OCI-LY7 (cell line): ENCODE data around the gene DIPK1A. TPM values are rescaled to one million over a fixed set of nuclear protein-coding genes. Genes with fewer than 3 reads are reported as not detected.

Source experiments
- BruUV-seq: library from RNA; stranded (reverse); fragments of 400-500 nt; replicated peaks from 2 replicates; lab custom pipeline; 2021; lab: Mats Ljungman, UMichigan
- CTCF ChIA-PET: fragments of 300-600 bp; sonication (Branson Sonifier 250); formaldehyde crosslinking; loops from one replicate; lab custom pipeline; 2022; ENCODE audit warnings: antibody characterized with exemption; ENCODE audit not compliant: unreplicated experiment; lab: Charles Lee
- POLR2A ChIA-PET: fragments of 300-600 bp; sonication (Branson Sonifier 250); formaldehyde crosslinking; loops from one replicate; lab custom pipeline; 2022; ENCODE audit warnings: antibody characterized with exemption; lab: Charles Lee
- DNase-seq: peaks from one replicate; pipeline ENCODE4 v3.0.0-alpha.2; 2015; ENCODE audit warnings: low spot score
- H2AFZ ChIP-seq: fragments of 200-600 bp; sonication (generic), shearing (Covaris generic); 2 replicates; pipeline ENCODE4 v1.6.1; 2014; ENCODE audit warnings: mild to moderate bottlenecking, antibody characterized with exemption, low read length, moderate library complexity
- H3K27ac ChIP-seq: fragments of 200-600 bp; sonication (generic); 2 replicates; pipeline ENCODE4 v1.5.1; 2014; ENCODE audit warnings: mixed run types, low read depth, mild to moderate bottlenecking, moderate library complexity, low read length, inconsistent platforms; ENCODE audit not compliant: poor library complexity, severe bottlenecking
- H3K36me3 ChIP-seq: fragments of 200-600 bp; sonication (generic); 2 replicates; pipeline ENCODE4 v1.6.1; 2014; ENCODE audit warnings: mild to moderate bottlenecking, antibody characterized with exemption, low read length, moderate library complexity, mixed read lengths; ENCODE audit not compliant: insufficient read depth
- H3K4me1 ChIP-seq: fragments of 200-600 bp; sonication (generic); 2 replicates; pipeline ENCODE4 v1.5.1; 2014; ENCODE audit warnings: mild to moderate bottlenecking, low read length; ENCODE audit not compliant: insufficient read depth, poor library complexity, severe bottlenecking
- H3K4me2 ChIP-seq: fragments of 200-600 bp; sonication (generic); 2 replicates; pipeline ENCODE4 v1.6.1; 2014; ENCODE audit warnings: mild to moderate bottlenecking, low read length
- H3K4me3 ChIP-seq: fragments of 200-600 bp; sonication (generic); 2 replicates; pipeline ENCODE4 v1.5.1; 2014; ENCODE audit warnings: mild to moderate bottlenecking, low read depth, low read length; ENCODE audit not compliant: poor library complexity, severe bottlenecking
- H3K79me2 ChIP-seq: fragments of 200-600 bp; sonication (generic); 2 replicates; pipeline ENCODE4 v1.6.1; 2016; ENCODE audit warnings: low read depth, mild to moderate bottlenecking, low read length, moderate library complexity, mixed read lengths; ENCODE audit not compliant: insufficient read depth
- H3K9me2 ChIP-seq: fragments of 200-600 bp; sonication (generic); 2 replicates; pipeline ENCODE4 v1.6.1; 2016; ENCODE audit warnings: mild to moderate bottlenecking, low read length, mixed read lengths; ENCODE audit not compliant: insufficient read depth
- H3K9me3 ChIP-seq: fragments of 200-600 bp; sonication (generic); 2 replicates; pipeline ENCODE4 v1.6.1; 2014; ENCODE audit warnings: mild to moderate bottlenecking, mixed run types, low read length, mixed read lengths
- H4K20me1 ChIP-seq: fragments of 200-600 bp; sonication (generic); 2 replicates; pipeline ENCODE4 v1.6.1; 2014; ENCODE audit warnings: mild to moderate bottlenecking, antibody characterized with exemption, low read length, moderate library complexity, mixed read lengths; ENCODE audit not compliant: insufficient read depth
- EZH2phosphoT487 ChIP-seq: fragments of 200-600 bp; sonication (generic); IDR thresholded peaks from 2 replicates; pipeline ENCODE4 v1.6.1; 2018; ENCODE audit warnings: low read depth, borderline replicate concordance, mild to moderate bottlenecking, mixed run types, antibody characterized with exemption, low read length, moderate library complexity, mixed read lengths
- intact Hi-C: fragments of 100-400 bp; cut with micrococcal nuclease; formaldehyde crosslinking; loops from one replicate; pipeline ENCODE4 v1.10.0; 2022; ENCODE audit not compliant: unreplicated experiment
- total RNA-seq, 2 experiments: library from RNA; depleted of rRNA in 1 of 2; stranded (reverse); fragments of >200 nt in 1 of 2; shearing (Covaris generic) in 1 of 2; gene quantifications; 2 replicates each; pipeline ENCODE4 v1.2.3, GENCODE V29; 2014 to 2022
- TF ChIP-seq, protein P1 (sequence below): fragments of 200-600 bp; sonication (generic); conservative IDR thresholded peaks from 2 replicates; pipeline ENCODE4 v1.5.1; 2014; ENCODE audit warnings: mild to moderate bottlenecking, antibody characterized with exemption, low read length, moderate library complexity, mixed read lengths

The DIPK1A gene
- total RNA-seq, 2 experiments from 2014 or later: 13.0 to 25.4 TPM

DNA sequence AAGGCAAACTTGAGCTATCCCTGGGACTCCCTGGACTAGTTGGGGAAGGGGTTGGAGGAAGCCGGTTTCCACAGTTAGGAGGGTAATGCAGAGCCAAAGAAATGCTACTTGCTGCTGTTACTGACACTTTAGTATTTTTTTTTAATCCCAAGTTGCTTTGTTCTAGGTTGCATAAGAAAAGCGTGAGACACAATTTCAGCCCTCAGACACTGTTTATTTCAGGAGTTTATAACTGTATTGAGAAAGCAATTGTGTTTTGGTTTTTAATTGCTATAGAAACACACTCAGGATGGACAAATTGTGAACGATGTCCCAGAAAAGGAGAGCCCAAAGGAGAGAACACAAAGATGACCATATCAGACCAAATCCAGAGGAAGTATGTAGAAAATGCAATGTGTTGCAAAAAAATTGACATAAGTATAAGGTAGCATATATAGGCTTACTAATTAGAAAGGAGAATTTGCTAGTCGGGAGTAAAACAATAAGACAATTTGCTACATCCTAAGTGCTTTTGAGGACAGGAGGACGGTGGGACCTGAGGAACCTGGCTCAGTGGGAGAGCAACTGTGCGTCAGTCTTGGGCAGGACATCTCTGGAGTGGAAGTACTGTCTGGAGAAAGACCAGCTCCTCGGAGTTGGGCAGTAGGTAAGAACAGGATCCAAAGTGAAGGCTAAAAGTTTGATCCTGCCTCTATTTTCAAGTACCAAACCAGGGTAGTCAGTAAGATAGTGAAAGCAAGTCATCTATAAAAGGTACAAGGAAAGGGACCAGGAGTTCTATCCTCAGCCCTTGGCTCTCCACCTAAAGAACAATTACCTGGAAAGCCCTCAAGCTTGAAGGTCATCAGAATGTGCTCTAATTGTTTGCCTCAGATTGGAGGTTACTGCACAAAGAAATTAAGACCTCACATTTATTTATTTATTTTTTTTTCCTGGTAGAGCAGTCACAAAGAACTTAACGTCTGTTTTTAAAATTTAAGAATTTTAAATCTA lies 39.9 kb downstream of the DIPK1A start:
- H3K79me2 ChIP-seq: peaks cover 94% of the 10 kb centered on the region
- intact Hi-C loops: no loop called here
- ChIA-PET CTCF (no interaction called here), POLR2A (interaction anchor here (1.4 kb wide), 1 partner anchor 27 kb away, joined by 4 read pairs; no protein-coding TSS in a partner anchor)
- no TSS peak for BruUV-seq
- peaks cover 11% of the 10 kb centered on the region; the same call in 1 of the 2 replicates for H3K9me3 ChIP-seq
- peaks cover 4% of the 10 kb centered on the region for H3K4me1 ChIP-seq
- no peak overlapping the region for H3K4me2 ChIP-seq
- no peak overlapping the region for H2AFZ ChIP-seq
- TF ChIP-seq, protein P1, sequence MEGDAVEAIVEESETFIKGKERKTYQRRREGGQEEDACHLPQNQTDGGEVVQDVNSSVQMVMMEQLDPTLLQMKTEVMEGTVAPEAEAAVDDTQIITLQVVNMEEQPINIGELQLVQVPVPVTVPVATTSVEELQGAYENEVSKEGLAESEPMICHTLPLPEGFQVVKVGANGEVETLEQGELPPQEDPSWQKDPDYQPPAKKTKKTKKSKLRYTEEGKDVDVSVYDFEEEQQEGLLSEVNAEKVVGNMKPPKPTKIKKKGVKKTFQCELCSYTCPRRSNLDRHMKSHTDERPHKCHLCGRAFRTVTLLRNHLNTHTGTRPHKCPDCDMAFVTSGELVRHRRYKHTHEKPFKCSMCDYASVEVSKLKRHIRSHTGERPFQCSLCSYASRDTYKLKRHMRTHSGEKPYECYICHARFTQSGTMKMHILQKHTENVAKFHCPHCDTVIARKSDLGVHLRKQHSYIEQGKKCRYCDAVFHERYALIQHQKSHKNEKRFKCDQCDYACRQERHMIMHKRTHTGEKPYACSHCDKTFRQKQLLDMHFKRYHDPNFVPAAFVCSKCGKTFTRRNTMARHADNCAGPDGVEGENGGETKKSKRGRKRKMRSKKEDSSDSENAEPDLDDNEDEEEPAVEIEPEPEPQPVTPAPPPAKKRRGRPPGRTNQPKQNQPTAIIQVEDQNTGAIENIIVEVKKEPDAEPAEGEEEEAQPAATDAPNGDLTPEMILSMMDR: no peak
- no peak for TF ChIP-seq EZH2phosphoT487
- H3K36me3 ChIP-seq: peaks cover 67% of the 10 kb centered on the region
- H3K27ac ChIP-seq: no peak overlapping the region
- H3K9me2 ChIP-seq: no peaks in the 10 kb centered on the region
- no peak overlapping the region for H3K4me3 ChIP-seq
- no peaks in the 10 kb centered on the region for H4K20me1 ChIP-seq
- no peak for DNase-seq

DNA sequence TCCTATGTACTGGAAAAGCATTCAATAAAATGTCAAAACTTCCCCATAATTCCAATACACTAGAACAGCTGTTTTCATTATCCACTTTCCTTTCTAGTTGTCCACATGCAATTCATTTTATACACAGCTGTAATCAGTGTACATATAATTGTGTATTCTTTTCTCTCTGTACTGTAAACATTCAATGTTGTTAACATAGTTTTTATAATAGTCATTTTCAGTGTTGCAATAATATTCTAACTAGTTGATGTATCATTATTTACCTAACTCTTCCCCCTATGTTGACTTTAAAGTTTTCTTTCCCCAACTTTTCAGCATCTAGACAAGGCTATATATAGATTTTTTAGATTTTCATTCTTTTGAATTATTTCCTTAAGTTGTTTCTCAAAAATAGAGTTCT lies 44.4 kb downstream of the DIPK1A start:
- Histone ChIP-seq H3K9me2 (no peaks in the 10 kb centered on the region), H3K79me2 (peaks cover 94% of the 10 kb centered on the region), H3K4me1 (peaks cover 21% of the 10 kb centered on the region), H3K4me3 (no peak overlapping the region), H3K4me2 (no peak overlapping the region), H3K36me3 (peaks cover 59% of the 10 kb centered on the region), H3K9me3 (peaks cover 9% of the 10 kb centered on the region; the same call in 1 of the 2 replicates), H4K20me1 (no peaks in the 10 kb centered on the region), H3K27ac (no peak overlapping the region), H2AFZ (no peak overlapping the region)
- BruUV-seq: no TSS peak
- POLR2A ChIA-PET: interaction anchor here (1.1 to 1.3 kb wide), 2 partner anchors 27 to 28 kb away, joined by 3 to 4 read pairs; no protein-coding TSS in a partner anchor
- intact Hi-C loops: no loop called here
- CTCF ChIA-PET: no interaction called here
- no peak for DNase-seq
- no peak for TF ChIP-seq EZH2phosphoT487

DNA sequence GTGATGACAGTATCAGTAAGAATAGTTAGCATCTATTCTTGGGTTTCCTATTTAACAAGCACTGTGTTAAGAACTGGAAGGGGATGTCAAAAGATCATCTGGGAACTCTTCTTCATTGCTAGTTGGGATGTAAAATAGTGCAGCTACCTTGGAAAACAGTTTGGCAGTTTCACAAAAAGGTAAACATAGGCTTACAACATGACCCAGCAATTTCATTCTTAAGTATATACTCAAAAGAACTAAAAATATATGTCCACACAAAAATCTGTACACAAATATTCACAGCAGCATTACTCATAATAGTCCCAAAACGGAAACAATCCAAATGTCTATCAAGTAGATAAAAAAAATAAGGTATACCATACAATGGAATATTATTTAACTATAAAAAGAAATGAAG lies 45.7 kb downstream of the DIPK1A start:
- Histone ChIP-seq H3K79me2 (peaks cover 94% of the 10 kb centered on the region), H3K9me3 (peaks cover 4% of the 10 kb centered on the region; the same call in 1 of the 2 replicates), H3K27ac (no peak overlapping the region), H4K20me1 (no peaks in the 10 kb centered on the region), H3K9me2 (no peaks in the 10 kb centered on the region; the same call in 1 of the 2 replicates), H2AFZ (no peak overlapping the region), H3K36me3 (peaks cover 58% of the 10 kb centered on the region), H3K4me2 (no peak overlapping the region), H3K4me1 (peaks cover 26% of the 10 kb centered on the region), H3K4me3 (no peak overlapping the region)
- ChIA-PET CTCF (no interaction called here), POLR2A (interaction anchor here (0.9 to 1.3 kb wide), 4 partner anchors 13 to 39 kb away, joined by 3 to 7 read pairs (median 6); no protein-coding TSS in a partner anchor)
- no peak for DNase-seq
- TF ChIP-seq, protein P1: no peak
- no peak for TF ChIP-seq EZH2phosphoT487
- intact Hi-C loops: no loop called here
- BruUV-seq: no TSS peak
